ENCODE data around the gene PTPN12.
"Not testable (repeated sequence)": the region's sequence is repeated elsewhere in the genome, so short reads cannot be mapped to it uniquely, and the experiment has no call there.

DNA sequence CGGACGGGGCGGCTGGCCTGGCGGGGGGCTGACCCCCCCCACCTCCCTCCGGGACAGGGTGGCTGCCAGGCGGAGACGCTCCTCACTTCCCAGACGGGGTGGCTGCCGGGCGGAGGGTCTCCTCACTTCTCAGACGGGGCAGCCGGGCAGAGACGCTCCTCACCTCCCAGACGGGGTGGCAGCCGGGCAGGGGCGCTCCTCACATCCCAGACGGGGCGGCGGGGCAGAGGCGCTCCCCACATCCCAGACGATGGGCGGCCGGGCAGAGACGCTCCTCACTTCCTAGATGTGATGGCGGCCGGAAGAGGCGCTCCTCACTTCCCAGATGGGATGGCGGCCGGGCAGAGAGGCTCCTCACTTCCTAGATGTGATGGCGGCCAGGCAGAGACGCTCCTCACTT lies 3.0 kb upstream of the PTPN12 start:
- TF ChIP-seq POLR2A (IDR thresholded peaks at IDR 0.05; ENCODE audit: low read length); GATA1 (IDR thresholded peaks at IDR 0.05; ENCODE audit: low read depth, low read length): not testable (repeated sequence)
